SU-DHL-6 (cell line): ENCODE data around the gene C8A.

Experiments
- H2AFZ ChIP-seq: fragments of 200-600 bp; sonication (generic); 2 replicates; pipeline ENCODE4 v1.6.1; 2014; ENCODE audit warnings: low read depth, mild to moderate bottlenecking, moderate library complexity, mixed read lengths, antibody characterized with exemption, low read length; ENCODE audit not compliant: severe bottlenecking
- H3F3A ChIP-seq: fragments of 200-600 bp; shearing (Covaris generic); 2 replicates; pipeline ENCODE4 v1.6.0; 2016; ENCODE audit warnings: antibody characterized with exemption, mild to moderate bottlenecking; ENCODE audit not compliant: insufficient read depth
- H3K27ac ChIP-seq: fragments of 200-600 bp; sonication (generic); 2 replicates; pipeline ENCODE4 v1.5.1; 2016; ENCODE audit warnings: low read depth, mild to moderate bottlenecking, low read length, moderate library complexity, mixed read lengths
- H3K27me3 ChIP-seq: fragments of 200-600 bp; sonication (generic), shearing (Covaris generic); 2 replicates; pipeline ENCODE4 v1.6.0; 2014; ENCODE audit warnings: mild to moderate bottlenecking, low read length
- H3K36me3 ChIP-seq: fragments of 200-600 bp; sonication (generic); 2 replicates; pipeline ENCODE4 v1.6.1; 2014; ENCODE audit warnings: mild to moderate bottlenecking, low read length, mixed read lengths
- H3K4me2 ChIP-seq: fragments of 300-600, 200-600 bp; shearing (Covaris generic), sonication (generic); 2 replicates; pipeline ENCODE4 v1.6.0; 2014; ENCODE audit warnings: low read length, low read depth, mild to moderate bottlenecking; ENCODE audit not compliant: poor library complexity, severe bottlenecking
- H3K4me3 ChIP-seq: fragments of 200-600 bp; sonication (generic); 2 replicates; pipeline ENCODE4 v1.5.1; 2014; ENCODE audit warnings: antibody characterized with exemption, low read length, mild to moderate bottlenecking, mixed read lengths; ENCODE audit not compliant: insufficient read depth, poor library complexity, severe bottlenecking
- H3K79me2 ChIP-seq: fragments of 200-600 bp; sonication (generic); 2 replicates; pipeline ENCODE4 v1.6.1; 2014; ENCODE audit warnings: mild to moderate bottlenecking, low read length, moderate library complexity; ENCODE audit not compliant: insufficient read depth
- H3K9ac ChIP-seq: fragments of 200-600 bp; sonication (generic); 2 replicates; pipeline ENCODE4 v1.7.0; 2014; ENCODE audit warnings: mild to moderate bottlenecking, low read length
- H3K9me2 ChIP-seq: fragments of 200-600 bp; sonication (generic); replicated peaks from 2 replicates; pipeline ENCODE4 v1.6.1; 2014; ENCODE audit warnings: low read length; ENCODE audit not compliant: insufficient read depth
- H3K9me3 ChIP-seq: fragments of 200-600 bp; sonication (generic); 2 replicates; pipeline ENCODE4 v1.6.1; 2014; ENCODE audit warnings: low read length, mixed read lengths; ENCODE audit not compliant: insufficient read depth
- H4K20me1 ChIP-seq: fragments of 200-600 bp; sonication (generic); 2 replicates; pipeline ENCODE4 v1.6.1; 2014; ENCODE audit warnings: low read depth, mild to moderate bottlenecking, antibody characterized with exemption, low read length, moderate library complexity, mixed read lengths
- EZH2phosphoT487 ChIP-seq: fragments of 200-600 bp; sonication (generic), shearing (Covaris generic); conservative IDR thresholded peaks from 2 replicates; pipeline ENCODE4 v1.6.1; 2018; ENCODE audit warnings: mild to moderate bottlenecking, antibody characterized with exemption, low read length, moderate library complexity, mixed read lengths
- TF ChIP-seq, protein P1 (sequence below): fragments of 200-600 bp; sonication (generic); IDR thresholded peaks from one replicate; pipeline ENCODE4 v1.5.1; 2017; ENCODE audit warnings: antibody characterized with exemption, mild to moderate bottlenecking, low read length, moderate library complexity; ENCODE audit not compliant: insufficient read depth, poor library complexity, severe bottlenecking

C8A gene

DNA sequence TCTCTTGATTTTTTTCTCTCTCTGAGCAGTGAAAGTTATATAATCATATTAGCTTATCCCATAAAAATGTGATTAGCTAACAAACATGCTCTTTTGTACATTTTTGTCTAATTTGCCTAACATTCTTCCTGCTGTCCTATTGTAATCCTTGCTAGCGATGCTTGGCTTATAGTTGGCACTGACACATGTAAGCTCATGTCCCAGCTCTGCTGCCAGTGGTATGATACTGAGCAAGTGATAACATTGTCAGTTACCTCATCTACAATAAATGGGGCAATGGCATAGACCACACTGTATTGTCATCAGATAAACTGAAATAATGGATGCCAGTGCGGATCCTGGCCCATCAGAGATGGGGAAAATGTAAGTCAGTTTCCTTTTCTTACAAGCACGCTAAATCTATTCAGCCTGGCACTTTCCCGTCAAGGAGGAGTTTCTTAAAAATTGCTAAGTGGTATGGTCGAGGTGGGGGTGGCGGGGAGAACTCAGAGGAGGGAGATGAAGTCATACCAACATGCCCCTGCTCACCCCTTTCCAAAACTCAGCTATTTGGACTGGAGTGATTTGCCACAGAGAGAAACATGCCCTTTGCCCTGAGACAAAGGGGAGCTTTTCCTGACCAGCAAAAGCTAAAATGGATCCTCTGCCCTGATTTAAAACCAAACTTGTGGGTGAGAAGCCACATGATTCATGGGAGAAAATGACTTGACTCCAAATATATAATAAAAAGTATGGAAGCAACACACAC, 36.7 kb upstream of the C8A start:
- no peak overlapping the region for H2AFZ ChIP-seq
- TF ChIP-seq EZH2phosphoT487, result no peak
- TF ChIP-seq, protein P1, sequence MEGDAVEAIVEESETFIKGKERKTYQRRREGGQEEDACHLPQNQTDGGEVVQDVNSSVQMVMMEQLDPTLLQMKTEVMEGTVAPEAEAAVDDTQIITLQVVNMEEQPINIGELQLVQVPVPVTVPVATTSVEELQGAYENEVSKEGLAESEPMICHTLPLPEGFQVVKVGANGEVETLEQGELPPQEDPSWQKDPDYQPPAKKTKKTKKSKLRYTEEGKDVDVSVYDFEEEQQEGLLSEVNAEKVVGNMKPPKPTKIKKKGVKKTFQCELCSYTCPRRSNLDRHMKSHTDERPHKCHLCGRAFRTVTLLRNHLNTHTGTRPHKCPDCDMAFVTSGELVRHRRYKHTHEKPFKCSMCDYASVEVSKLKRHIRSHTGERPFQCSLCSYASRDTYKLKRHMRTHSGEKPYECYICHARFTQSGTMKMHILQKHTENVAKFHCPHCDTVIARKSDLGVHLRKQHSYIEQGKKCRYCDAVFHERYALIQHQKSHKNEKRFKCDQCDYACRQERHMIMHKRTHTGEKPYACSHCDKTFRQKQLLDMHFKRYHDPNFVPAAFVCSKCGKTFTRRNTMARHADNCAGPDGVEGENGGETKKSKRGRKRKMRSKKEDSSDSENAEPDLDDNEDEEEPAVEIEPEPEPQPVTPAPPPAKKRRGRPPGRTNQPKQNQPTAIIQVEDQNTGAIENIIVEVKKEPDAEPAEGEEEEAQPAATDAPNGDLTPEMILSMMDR, result no peak
- H3K27me3 ChIP-seq, result no peaks in the 10 kb centered on the region
- H3K4me2 ChIP-seq, result no peak overlapping the region
- H3K9me3 ChIP-seq, result no peaks in the 10 kb centered on the region
- H3K9ac ChIP-seq, result no peak overlapping the region
- no peak overlapping the region for H3K4me3 ChIP-seq
- H4K20me1 ChIP-seq, result no peaks in the 10 kb centered on the region
- no peak overlapping the region for H3K27ac ChIP-seq
- no peaks in the 10 kb centered on the region for H3K36me3 ChIP-seq
- H3F3A ChIP-seq, result no peaks in the 10 kb centered on the region
- no peaks in the 10 kb centered on the region for H3K79me2 ChIP-seq
- no peaks in the 10 kb centered on the region for H3K9me2 ChIP-seq

DNA sequence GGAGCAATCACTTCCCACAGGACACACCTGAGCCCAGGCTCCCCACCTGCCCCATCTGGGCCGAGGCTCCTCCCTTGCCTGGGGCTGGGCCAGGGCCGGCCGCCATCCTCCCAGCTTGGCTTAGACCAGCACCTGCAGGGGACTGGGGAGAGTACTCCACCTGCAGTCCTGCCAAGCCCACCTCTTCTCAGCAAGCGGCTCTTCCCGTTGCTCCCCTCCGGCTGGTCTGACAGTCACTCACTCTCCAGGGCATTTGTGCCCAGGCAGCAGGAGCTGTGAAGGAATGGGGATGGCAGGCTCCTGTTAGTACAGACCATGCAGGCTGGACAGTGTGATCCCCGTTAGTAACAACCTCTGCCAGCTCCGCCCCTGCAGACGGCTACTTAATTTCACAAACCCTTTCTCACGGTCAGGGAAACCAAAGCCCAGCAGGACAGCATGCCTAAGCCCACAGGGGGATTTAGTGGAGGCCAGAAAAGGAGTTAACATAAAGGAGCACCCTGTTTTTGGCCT, 35.2 kb upstream of the C8A start, which contains the start of gene FYB2:
Gene FYB2, minus strand, starts transcription at position 18 of the 513 bp plus-strand sequence. CDS start 114 bp downstream, outside the sequence.
- H3K9me2 ChIP-seq, result no peaks in the 10 kb centered on the region
- no peak within 1 kb of the TSS for H3K27ac ChIP-seq
- no peaks in the 10 kb centered on the region for H4K20me1 ChIP-seq
- no peaks in the 10 kb centered on the region for H3K79me2 ChIP-seq
- TF ChIP-seq, protein P1, result no peak
- no peak for TF ChIP-seq EZH2phosphoT487
- H3K9ac ChIP-seq, result no peak within 1 kb of the TSS
- no peak within 1 kb of the TSS for H3K4me3 ChIP-seq
- no peak within 1 kb of the TSS for H3K4me2 ChIP-seq
- no peaks in the 10 kb centered on the region for H3K27me3 ChIP-seq
- no peaks in the 10 kb centered on the region for H3K9me3 ChIP-seq
- H2AFZ ChIP-seq, result no peak within 1 kb of the TSS
- H3K36me3 ChIP-seq, result no peaks in the 10 kb centered on the region
- no peaks in the 10 kb centered on the region for H3F3A ChIP-seq

DNA sequence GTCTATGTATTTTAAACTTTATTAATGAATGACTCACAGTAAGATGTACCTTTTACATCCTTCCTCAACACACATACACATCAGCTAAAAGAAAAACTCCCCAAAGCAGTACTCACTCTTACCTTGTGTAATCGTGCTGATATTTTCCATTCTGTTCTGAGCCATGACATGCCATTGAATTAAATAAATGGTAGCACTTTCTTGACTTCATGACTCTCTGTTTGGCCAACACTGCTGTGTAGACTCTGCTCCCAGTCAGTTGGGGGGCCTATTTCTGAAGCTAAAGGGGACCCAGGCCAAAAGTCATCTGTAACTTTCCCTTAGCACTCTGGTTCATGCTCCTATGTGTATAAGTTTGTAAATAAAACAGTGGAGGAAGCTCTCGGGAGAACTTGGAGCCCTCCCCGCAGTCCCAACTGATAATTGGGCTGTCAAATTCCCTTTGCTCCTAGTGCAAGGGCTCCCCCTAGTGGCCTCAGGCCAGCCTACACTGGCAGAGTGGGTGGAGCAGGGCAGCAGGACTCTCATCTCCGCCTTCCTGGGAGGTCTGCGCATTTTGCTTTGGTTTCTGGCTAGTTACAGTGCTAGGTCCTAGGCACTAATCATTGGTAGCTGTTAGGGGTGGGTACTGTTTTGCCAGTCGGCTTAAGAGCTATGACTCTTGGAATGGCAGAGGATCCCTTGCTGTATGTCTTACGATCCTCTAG, 33.7 kb upstream of the C8A start:
- H3K27ac ChIP-seq, result no peak overlapping the region
- H3K79me2 ChIP-seq, result no peaks in the 10 kb centered on the region
- no peaks in the 10 kb centered on the region for H3K36me3 ChIP-seq
- H3K27me3 ChIP-seq, result no peaks in the 10 kb centered on the region
- no peaks in the 10 kb centered on the region for H4K20me1 ChIP-seq
- H3K9ac ChIP-seq, result no peak overlapping the region
- H2AFZ ChIP-seq, result no peak overlapping the region
- no peak overlapping the region for H3K4me2 ChIP-seq
- no peaks in the 10 kb centered on the region for H3K9me2 ChIP-seq
- H3K9me3 ChIP-seq, result no peaks in the 10 kb centered on the region
- H3F3A ChIP-seq, result no peaks in the 10 kb centered on the region
- H3K4me3 ChIP-seq, result no peak overlapping the region
- TF ChIP-seq, protein P1, result peak; percentile 88
- no peak for TF ChIP-seq EZH2phosphoT487
